Measurements from ENCODE around the gene SIGMAR1. TPM values are rescaled to one million over a fixed set of nuclear protein-coding genes. Genes with fewer than 3 reads are reported as not detected.

SIGMAR1 gene
- total and polyA plus RNA-seq, 2 of the 8 experiments (the other 6 are each of a cell fraction or from before 2014, with no cell fraction given), result 84.2 to 134 TPM

DNA sequence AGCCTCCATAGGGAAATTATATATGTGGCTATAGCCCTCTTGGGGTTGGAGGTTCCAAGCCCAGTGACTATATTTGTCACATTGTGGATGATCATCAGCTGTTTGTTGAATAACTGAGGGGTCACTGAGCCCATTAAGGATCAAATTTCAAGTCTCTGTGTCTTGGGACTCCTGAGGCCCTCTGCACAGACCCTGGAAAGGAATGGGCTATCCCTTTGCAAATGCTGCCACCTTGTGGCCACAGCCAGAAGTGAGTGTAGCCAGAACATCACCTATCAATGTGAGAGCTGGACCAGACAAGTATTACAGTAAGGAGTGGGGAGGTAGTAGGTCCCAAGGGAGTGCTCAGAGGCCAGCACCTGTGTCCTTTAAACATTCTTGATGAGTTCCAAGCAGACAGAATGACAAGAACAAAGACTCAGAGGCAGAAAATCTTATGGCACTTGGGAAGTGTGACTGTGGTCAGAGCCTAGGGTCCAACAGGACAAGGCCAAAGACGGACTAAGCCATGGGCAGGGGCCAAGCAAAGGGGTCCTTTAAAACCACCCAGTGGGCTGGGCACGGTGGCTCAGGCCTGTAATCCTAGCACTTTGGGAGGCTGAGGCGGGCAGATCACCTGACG is 33.9 kb downstream of the SIGMAR1 start:
- Histone ChIP-seq H2BK20ac (ENCODE audit: low read length) (no peak overlapping the region), H3K23ac (ENCODE audit: insufficient read length) (no peak overlapping the region), H3K9me3 (ENCODE audit: insufficient read depth in 2 of 2, low read depth in 1 of 2, low read length in 1 of 2) (no peaks in the 10 kb centered on the region), H3K4me3 (ENCODE audit: extremely low read depth in 1 of 4, insufficient read depth in 2 of 4, low read depth in 3 of 4, low read length in 4 of 4) (no peak overlapping the region), H2AFZ (ENCODE audit: low read length) (no peak overlapping the region), H4K20me1 (replicated peaks in 1 of 2; ENCODE audit: control insufficient read depth in 1 of 2, insufficient read depth in 2 of 2, low read length in 2 of 2) (no peaks in the 10 kb centered on the region), H3K79me1 (ENCODE audit: low read depth, low read length) (no peaks in the 10 kb centered on the region), H3K27ac (ENCODE audit: low read depth, low read length) (no peak overlapping the region), H3K56ac (replicated peaks; ENCODE audit: insufficient read length, low read depth, low read length) (no peak overlapping the region), H2BK5ac (ENCODE audit: low read depth, low read length) (no peak overlapping the region), H2BK15ac (ENCODE audit: low read length) (no peak overlapping the region), H3K18ac (ENCODE audit: extremely low read depth, low read length) (no peak overlapping the region), H4K8ac (ENCODE audit: extremely low read depth, insufficient read depth, low read length) (no peak overlapping the region), H3K14ac (ENCODE audit: insufficient read length) (no peak overlapping the region), H3K23me2 (ENCODE audit: low read depth, low read length) (no peaks in the 10 kb centered on the region), H3K9ac (replicated peaks in 1 of 4; ENCODE audit: extremely low read depth in 1 of 4, low read depth in 3 of 4, low read length in 3 of 4) (no peak overlapping the region), H2BK12ac (ENCODE audit: low read depth, low read length) (no peak overlapping the region), H3K36me3 (ENCODE audit: control insufficient read depth in 2 of 4, insufficient read depth in 4 of 4, low read length in 3 of 4) (no peaks in the 10 kb centered on the region), H4K5ac (ENCODE audit: insufficient read length, low read depth, low read length) (no peak overlapping the region), H3K79me2 (ENCODE audit: control insufficient read depth in 1 of 2, insufficient read depth in 2 of 2, low read length in 2 of 2) (no peaks in the 10 kb centered on the region), H3K4ac (replicated peaks; ENCODE audit: insufficient read length, low read depth, low read length) (no peak overlapping the region), H3K4me2 (ENCODE audit: insufficient read depth in 1 of 2, low read depth in 2 of 2, low read length in 2 of 2) (no peak overlapping the region), H3K4me1 (replicated peaks in 1 of 4; ENCODE audit: control insufficient read depth in 3 of 4, insufficient read depth in 4 of 4, low read length in 3 of 4) (peaks cover 0 to 5% (median 2%) of the 10 kb centered on the region in 4 experiments; a peak in 2 of 7 replicates), H4K91ac (replicated peaks; ENCODE audit: insufficient read length, low read length) (no peak overlapping the region), H3K27me3 (replicated peaks in 1 of 4; ENCODE audit: control insufficient read depth in 3 of 4, extremely low read depth in 1 of 4, insufficient read depth in 3 of 4, low read length in 3 of 4) (peaks cover 0 to 3% (median 0%) of the 10 kb centered on the region in 4 experiments; a peak in 2 of 7 replicates), H2AK5ac (ENCODE audit: low read depth, low read length) (no peak overlapping the region), H2BK120ac (replicated peaks; ENCODE audit: low read depth, low read length) (no peak overlapping the region)
- FAIRE-seq (peak; percentile 99), DNase-seq (ENCODE audit: low read depth in 1 of 2, low spot score in 2 of 2) (peak in 1 of 2 experiments; percentile 96)
- 66% methylated on average over 4 of the region's 4 CpGs; no CpG with 5 or more reads in 1 of the 2 experiments for WGBS, 2 experiments (ENCODE audit: extremely low coverage in 1 of 2, insufficient coverage in 1 of 2, insufficient read length in 1 of 2, insufficient replicate concordance in 2 of 2, low coverage in 1 of 2, low lambda C conversion rate in 2 of 2, missing lambda C conversion rate in 1 of 2)
- ChIA-PET POLR2A (ENCODE audit: partially characterized antibody) (interaction anchor here (2.9 kb wide), 1 partner anchor 12 kb away, joined by 8 read pairs; no protein-coding TSS in a partner anchor), CTCF (ENCODE audit: partially characterized antibody) (interaction anchor here (0.9 to 16.9 kb wide), 43 partner anchors 10 to 276 kb away, joined by 3 to 401 read pairs (median 9); partner anchors contain the start of genes ARID3C, DCTN3, ENHO and GALT)
- TF ChIP-seq CTCF (IDR thresholded peaks at IDR 0.05; ENCODE audit: control extremely low read depth in 1 of 3, insufficient read depth in 1 of 3, low read depth in 1 of 3, low read length in 3 of 3), result peak; percentile 77 to 96 (median 96)
- TF ChIP-seq SP1 (IDR thresholded peaks at IDR 0.05; ENCODE audit: low read depth, low read length), result no peak
- TF ChIP-seq SUZ12 (IDR thresholded peaks at IDR 0.05; ENCODE audit: low read length), result no peak
- no peak for TF ChIP-seq BCL11A (IDR thresholded peaks at IDR 0.05; ENCODE audit: low read depth in 2 of 2, low read length in 2 of 2)
- TF ChIP-seq RAD21 (IDR thresholded peaks at IDR 0.05 in 1 of 2, conservative IDR thresholded peaks at IDR 0.05 in 1 of 2; ENCODE audit: low read depth in 2 of 2, low read length in 2 of 2), result peak; percentile 99
- TF ChIP-seq GTF2F1 (IDR thresholded peaks at IDR 0.05; ENCODE audit: borderline replicate concordance, low read depth, low read length), result no peak
